ENCODE data around the gene RNF151.

DNA sequence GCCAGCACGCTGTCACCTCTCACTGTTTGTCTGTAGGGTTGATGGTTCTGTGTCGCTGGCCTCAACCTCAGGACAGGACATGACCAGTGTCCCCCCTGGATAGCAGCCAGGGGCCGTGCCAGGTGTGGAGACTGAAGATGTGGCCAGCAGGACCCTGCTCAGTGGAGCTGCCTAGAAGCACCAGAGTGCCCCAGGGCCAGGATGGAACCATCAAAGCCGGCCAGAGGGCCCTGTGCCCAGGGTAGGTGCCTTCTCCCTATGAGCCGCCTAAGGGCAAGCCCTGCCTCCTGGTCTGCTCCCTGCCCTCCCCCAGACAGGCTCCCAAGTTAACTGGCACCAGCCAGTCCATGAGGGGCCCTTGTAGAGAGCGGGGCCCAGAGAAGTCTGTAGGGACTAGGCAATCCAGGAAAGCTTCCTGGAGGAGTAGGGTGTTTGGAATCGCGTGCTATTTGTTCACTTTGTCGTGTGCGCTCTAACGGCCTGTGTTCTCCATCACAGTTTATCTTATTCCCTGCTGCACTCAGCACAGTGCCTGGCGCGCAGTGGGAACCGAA lies 7.9 kb upstream of the RNF151 start:
- TF ChIP-seq, protein P1, sequence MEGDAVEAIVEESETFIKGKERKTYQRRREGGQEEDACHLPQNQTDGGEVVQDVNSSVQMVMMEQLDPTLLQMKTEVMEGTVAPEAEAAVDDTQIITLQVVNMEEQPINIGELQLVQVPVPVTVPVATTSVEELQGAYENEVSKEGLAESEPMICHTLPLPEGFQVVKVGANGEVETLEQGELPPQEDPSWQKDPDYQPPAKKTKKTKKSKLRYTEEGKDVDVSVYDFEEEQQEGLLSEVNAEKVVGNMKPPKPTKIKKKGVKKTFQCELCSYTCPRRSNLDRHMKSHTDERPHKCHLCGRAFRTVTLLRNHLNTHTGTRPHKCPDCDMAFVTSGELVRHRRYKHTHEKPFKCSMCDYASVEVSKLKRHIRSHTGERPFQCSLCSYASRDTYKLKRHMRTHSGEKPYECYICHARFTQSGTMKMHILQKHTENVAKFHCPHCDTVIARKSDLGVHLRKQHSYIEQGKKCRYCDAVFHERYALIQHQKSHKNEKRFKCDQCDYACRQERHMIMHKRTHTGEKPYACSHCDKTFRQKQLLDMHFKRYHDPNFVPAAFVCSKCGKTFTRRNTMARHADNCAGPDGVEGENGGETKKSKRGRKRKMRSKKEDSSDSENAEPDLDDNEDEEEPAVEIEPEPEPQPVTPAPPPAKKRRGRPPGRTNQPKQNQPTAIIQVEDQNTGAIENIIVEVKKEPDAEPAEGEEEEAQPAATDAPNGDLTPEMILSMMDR (IDR thresholded peaks at IDR 0.05; ENCODE audit: low read length) = no peak
- no peak for TF ChIP-seq EZH2 (optimal IDR thresholded peaks at IDR 0.05; ENCODE audit: low read depth, low read length)

Measured in MM.1S (cell line).